GM18858 (cell line): ENCODE measurements around the gene ANKRD17.

Experiments used
- ATAC-seq: cut with Tn5 transposase; IDR thresholded peaks from one replicate; pipeline ENCODE4 v1.9.1; 2021; ENCODE audit not compliant: unreplicated experiment

The ANKRD17 gene

GRCh38 chr4:73197220-73197619 is 61.4 kb downstream of the ANKRD17 start:
- no peak for ATAC-seq

GRCh38 chr4:73194064-73194463 is 64.5 kb downstream of the ANKRD17 start:
- no peak for ATAC-seq

GRCh38 chr4:73193659-73194058 is 64.9 kb downstream of the ANKRD17 start:
- no peak for ATAC-seq

GRCh38 chr4:73193155-73193554 is 65.4 kb downstream of the ANKRD17 start:
- peak; percentile 79 for ATAC-seq

- no peak for ATAC-seq
Observed at GRCh38 chr4:73189274-73189810, 69.3 kb downstream of the ANKRD17 start.

- peak; percentile 59 for ATAC-seq
Observed at GRCh38 chr4:73187325-73187724, 71.3 kb downstream of the ANKRD17 start.

- ATAC-seq: no peak
Observed at GRCh38 chr4:73185903-73186302, 72.7 kb downstream of the ANKRD17 start.

GRCh38 chr4:73181231-73181630 is 77.4 kb downstream of the ANKRD17 start:
- peak; percentile 45 for ATAC-seq

- ATAC-seq: no peak
Observed at GRCh38 chr4:73178389-73178788, 80.2 kb downstream of the ANKRD17 start.

- no peak for ATAC-seq
Observed at GRCh38 chr4:73172161-73172560, 86.4 kb downstream of the ANKRD17 start.

- ATAC-seq: no peak
Observed at GRCh38 chr4:73170518-73171198, 87.9 kb downstream of the ANKRD17 start.

- ATAC-seq: no peak
Observed at GRCh38 chr4:73166212-73166611, 92.4 kb downstream of the ANKRD17 start.

GRCh38 chr4:73161527-73162185 is 96.9 kb downstream of the ANKRD17 start:
- ATAC-seq: no peak

GRCh38 chr4:73156394-73156793 is 102.2 kb downstream of the ANKRD17 start:
- no peak for ATAC-seq

- ATAC-seq: no peak
Observed at GRCh38 chr4:73152893-73153292, 105.7 kb downstream of the ANKRD17 start.

- no peak for ATAC-seq
Observed at GRCh38 chr4:73142995-73143547, 115.5 kb downstream of the ANKRD17 start.

- ATAC-seq: no peak
Observed at GRCh38 chr4:73139991-73140390, 118.6 kb downstream of the ANKRD17 start.

- no peak for ATAC-seq
Observed at GRCh38 chr4:73139245-73139644, 119.4 kb downstream of the ANKRD17 start.

- no peak for ATAC-seq
Observed at GRCh38 chr4:73137121-73137520, 121.5 kb downstream of the ANKRD17 start.

GRCh38 chr4:73133784-73134183 is 124.8 kb downstream of the ANKRD17 start:
- ATAC-seq: no peak

- ATAC-seq: no peak
Observed at GRCh38 chr4:73131281-73131680, 127.3 kb downstream of the ANKRD17 start.

GRCh38 chr4:73129319-73129718 is 129.3 kb downstream of the ANKRD17 start:
- no peak for ATAC-seq
